Astrocyte (in vitro differentiated cells and primary cell): ENCODE data around the gene ARL15.

Experiments
- EZH2 ChIP-seq: IDR thresholded peaks from 2 replicates; pipeline ENCODE4 v1.6.1; 2012; ENCODE audit warnings: mild to moderate bottlenecking, low read length, inconsistent platforms; ENCODE audit not compliant: insufficient read depth
- TF ChIP-seq, protein P1 (sequence below): IDR thresholded peaks from 2 replicates; pipeline ENCODE4 v1.5.1; 2011; ENCODE audit warnings: low read depth, mild to moderate bottlenecking, inconsistent platforms, low read length, moderate library complexity; ENCODE audit not compliant: insufficient read depth

DNA sequence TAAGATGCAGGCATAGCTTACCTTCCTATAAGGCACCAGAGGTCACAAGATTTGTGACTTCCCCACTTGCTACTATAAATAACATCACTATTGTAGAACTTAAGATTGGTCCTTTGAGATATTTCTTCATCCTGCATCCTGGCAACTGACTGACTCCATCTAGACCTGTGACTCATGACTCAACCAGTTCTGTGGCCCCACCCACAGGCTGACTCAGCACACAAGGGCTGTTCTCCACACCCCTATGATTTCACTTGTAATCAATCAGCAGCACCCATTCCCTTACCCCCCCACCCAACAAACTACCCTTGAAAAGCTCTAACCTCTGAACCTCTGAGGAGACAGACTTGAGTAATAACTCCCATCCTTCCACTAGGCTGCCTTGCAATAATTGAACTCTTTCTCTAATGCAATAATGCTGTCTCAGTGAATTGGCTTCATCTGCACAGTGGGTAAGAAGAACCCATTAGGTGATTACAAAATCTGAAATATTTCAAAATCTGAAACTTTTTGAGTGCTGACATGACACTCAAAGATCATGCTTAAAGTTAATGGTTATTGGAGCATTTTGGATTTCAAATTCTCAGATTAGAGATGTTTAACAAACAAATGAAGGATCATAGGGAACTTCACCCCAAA lies 296.7 kb downstream of the ARL15 start:
- TF ChIP-seq, protein P1, sequence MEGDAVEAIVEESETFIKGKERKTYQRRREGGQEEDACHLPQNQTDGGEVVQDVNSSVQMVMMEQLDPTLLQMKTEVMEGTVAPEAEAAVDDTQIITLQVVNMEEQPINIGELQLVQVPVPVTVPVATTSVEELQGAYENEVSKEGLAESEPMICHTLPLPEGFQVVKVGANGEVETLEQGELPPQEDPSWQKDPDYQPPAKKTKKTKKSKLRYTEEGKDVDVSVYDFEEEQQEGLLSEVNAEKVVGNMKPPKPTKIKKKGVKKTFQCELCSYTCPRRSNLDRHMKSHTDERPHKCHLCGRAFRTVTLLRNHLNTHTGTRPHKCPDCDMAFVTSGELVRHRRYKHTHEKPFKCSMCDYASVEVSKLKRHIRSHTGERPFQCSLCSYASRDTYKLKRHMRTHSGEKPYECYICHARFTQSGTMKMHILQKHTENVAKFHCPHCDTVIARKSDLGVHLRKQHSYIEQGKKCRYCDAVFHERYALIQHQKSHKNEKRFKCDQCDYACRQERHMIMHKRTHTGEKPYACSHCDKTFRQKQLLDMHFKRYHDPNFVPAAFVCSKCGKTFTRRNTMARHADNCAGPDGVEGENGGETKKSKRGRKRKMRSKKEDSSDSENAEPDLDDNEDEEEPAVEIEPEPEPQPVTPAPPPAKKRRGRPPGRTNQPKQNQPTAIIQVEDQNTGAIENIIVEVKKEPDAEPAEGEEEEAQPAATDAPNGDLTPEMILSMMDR = no peak
- TF ChIP-seq EZH2 = no peak
